Measurements from ENCODE around the gene PHF2.

The PHF2 gene

GRCh38 chr9:93577078-93577974 lies 942 bp downstream of the PHF2 start (continued):
- no peak for TF ChIP-seq ZSCAN16 (tag by site-specific recombination; IDR thresholded peaks at IDR 0.05)
- no peak for TF ChIP-seq ZNF658 (tag by site-specific recombination; IDR thresholded peaks at IDR 0.05)
- no peak for TF ChIP-seq ZNF639 (tag by site-specific recombination; IDR thresholded peaks at IDR 0.05)
- no peak for TF ChIP-seq ZFP37 (tag by site-specific recombination; IDR thresholded peaks at IDR 0.05)
- TF ChIP-seq SP3 (tag by site-specific recombination; IDR thresholded peaks at IDR 0.05) = 0 out of 2 replicates have a peak, but pooled peaks have one; percentile 17
- peak; percentile 72 for TF ChIP-seq SCRT2 (tag by site-specific recombination; IDR thresholded peaks at IDR 0.05)
- no peak for TF ChIP-seq ZIC2 (tag by site-specific recombination; IDR thresholded peaks at IDR 0.05)
- 0 out of 2 replicates have a peak, but pooled peaks have one; percentile 49 for TF ChIP-seq ZBTB48 (tag by site-specific recombination; IDR thresholded peaks at IDR 0.05)
- TF ChIP-seq GLIS2 (tag by site-specific recombination; IDR thresholded peaks at IDR 0.05) = peak; percentile 46; the same call in 1 of the 2 replicates
- no peak for TF ChIP-seq ZNF174 (tag by site-specific recombination; IDR thresholded peaks at IDR 0.05)
- no peak for TF ChIP-seq HOXD13 (CRISPR knock-in tag; IDR thresholded peaks at IDR 0.05; ENCODE audit: borderline replicate concordance)
- no peak for TF ChIP-seq ZNF704 (tag by site-specific recombination; IDR thresholded peaks at IDR 0.05)
- no peak for TF ChIP-seq ZNF544 (tag by site-specific recombination; IDR thresholded peaks at IDR 0.05)
- TF ChIP-seq ZBTB11 (tag by site-specific recombination; conservative IDR thresholded peaks at IDR 0.05; ENCODE audit: low read depth) = no peak
- TF ChIP-seq ZNF558 (tag by site-specific recombination; IDR thresholded peaks at IDR 0.05) = no peak
- no peak for TF ChIP-seq PBX3 (CRISPR knock-in tag; IDR thresholded peaks at IDR 0.05)
- TF ChIP-seq GLIS1 (tag by site-specific recombination; IDR thresholded peaks at IDR 0.05) = peak; percentile 22; the same call in 1 of the 2 replicates
- TF ChIP-seq ZNF473 (tag by site-specific recombination; IDR thresholded peaks at IDR 0.05) = no peak
- no peak for TF ChIP-seq ZNF596 (tag by site-specific recombination; IDR thresholded peaks at IDR 0.05)
- no peak for TF ChIP-seq SALL2 (tag by site-specific recombination; IDR thresholded peaks at IDR 0.05; ENCODE audit: borderline replicate concordance)
- no peak for TF ChIP-seq INSM2 (tag by site-specific recombination; IDR thresholded peaks at IDR 0.05)
- no peak for TF ChIP-seq ZNF660 (tag by site-specific recombination; IDR thresholded peaks at IDR 0.05)
- no peak for TF ChIP-seq ZNF223 (tag by site-specific recombination; IDR thresholded peaks at IDR 0.05)
- TF ChIP-seq ZSCAN23 (tag by site-specific recombination; IDR thresholded peaks at IDR 0.05) = no peak
- no peak for TF ChIP-seq ZBTB44 (tag by site-specific recombination; IDR thresholded peaks at IDR 0.05)
- no peak for TF ChIP-seq BCL11A (tag by site-specific recombination; IDR thresholded peaks at IDR 0.05; ENCODE audit: low read depth)
- TF ChIP-seq ZNF324 (tag by site-specific recombination; IDR thresholded peaks at IDR 0.05) = no peak
- TF ChIP-seq ZNF394 (tag by site-specific recombination; IDR thresholded peaks at IDR 0.05; ENCODE audit: borderline replicate concordance) = no peak
- TF ChIP-seq ZNF341 (tag by site-specific recombination; IDR thresholded peaks at IDR 0.05; ENCODE audit: low read depth) = peak; percentile 4; the same call in 1 of the 2 replicates

Measured in HEK293 (cell line).